Activated CD4-positive, alpha-beta T cell treated with anti-CD3 and anti-CD28 coated beads, Interleukin-2, amount 10 ng/mL, durations not matched to agents 24 days and 14 days (primary cell): ENCODE measurements around the gene AGTR1. TPM values are rescaled to one million over a fixed set of nuclear protein-coding genes. Genes with fewer than 3 reads are reported as not detected.

ENCODE experiments used
- DNase-seq: peaks from one replicate; pipeline ENCODE4 v3.0.0; 2022
- H3K27ac Mint-ChIP-seq: one replicate; pipeline ENCODE4 v1.8.0; 2022; ENCODE audit warnings: mild to moderate bottlenecking, mixed read lengths
- H3K27me3 Mint-ChIP-seq: one replicate; pipeline ENCODE4 v1.8.0; 2022; ENCODE audit warnings: mixed read lengths
- H3K36me3 Mint-ChIP-seq: one replicate; pipeline ENCODE4 v1.8.0; 2022; ENCODE audit warnings: low read depth, mild to moderate bottlenecking, mixed read lengths
- H3K4me1 Mint-ChIP-seq: one replicate; pipeline ENCODE4 v1.8.0; 2021; ENCODE audit warnings: mixed read lengths
- H3K4me3 Mint-ChIP-seq: one replicate; pipeline ENCODE4 v1.8.0; 2022; ENCODE audit warnings: mild to moderate bottlenecking, moderate library complexity, mixed read lengths
- H3K9me3 Mint-ChIP-seq: one replicate; pipeline ENCODE4 v1.8.0; 2021; ENCODE audit warnings: mixed read lengths
- intact Hi-C: fragments of 100-400 bp; cut with micrococcal nuclease; formaldehyde crosslinking; loops from one replicate; pipeline ENCODE4 v1.15.1; 2023
- total RNA-seq: library from RNA; stranded (reverse); gene quantifications from 2 replicates; pipeline ENCODE4 v1.2.3, GENCODE V29; 2022

The AGTR1 gene
- total RNA-seq, 1 donor from 2014 or later = not detected

DNA sequence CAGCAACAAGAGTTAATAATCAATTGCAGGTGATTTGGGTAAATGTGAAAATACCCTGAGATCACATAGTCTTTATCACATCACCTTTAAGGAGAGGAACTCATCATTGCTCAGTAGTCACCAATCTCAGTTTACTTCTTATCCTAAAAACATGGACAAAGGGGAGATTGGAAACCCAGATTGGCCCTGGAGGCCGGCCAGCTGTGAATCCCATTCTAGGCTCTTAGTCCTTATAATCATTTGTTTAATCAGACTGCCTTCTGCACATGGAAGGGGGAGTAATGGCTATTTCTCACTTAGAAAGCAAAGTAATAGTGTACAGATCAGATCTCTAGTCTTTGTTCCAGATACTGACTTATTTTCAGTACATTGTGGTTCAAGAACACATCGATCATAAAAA lies 92.7 kb downstream of the AGTR1 start:
- Mint-ChIP-seq H3K27me3 (no peaks in the 10 kb centered on the region), H3K4me1 (no peaks in the 10 kb centered on the region), H3K36me3 (no peaks in the 10 kb centered on the region), H3K9me3 (no peaks in the 10 kb centered on the region), H3K27ac (no peak overlapping the region), H3K4me3 (no peak overlapping the region)
- DNase-seq = no peak
- intact Hi-C loops = no loop called here

DNA sequence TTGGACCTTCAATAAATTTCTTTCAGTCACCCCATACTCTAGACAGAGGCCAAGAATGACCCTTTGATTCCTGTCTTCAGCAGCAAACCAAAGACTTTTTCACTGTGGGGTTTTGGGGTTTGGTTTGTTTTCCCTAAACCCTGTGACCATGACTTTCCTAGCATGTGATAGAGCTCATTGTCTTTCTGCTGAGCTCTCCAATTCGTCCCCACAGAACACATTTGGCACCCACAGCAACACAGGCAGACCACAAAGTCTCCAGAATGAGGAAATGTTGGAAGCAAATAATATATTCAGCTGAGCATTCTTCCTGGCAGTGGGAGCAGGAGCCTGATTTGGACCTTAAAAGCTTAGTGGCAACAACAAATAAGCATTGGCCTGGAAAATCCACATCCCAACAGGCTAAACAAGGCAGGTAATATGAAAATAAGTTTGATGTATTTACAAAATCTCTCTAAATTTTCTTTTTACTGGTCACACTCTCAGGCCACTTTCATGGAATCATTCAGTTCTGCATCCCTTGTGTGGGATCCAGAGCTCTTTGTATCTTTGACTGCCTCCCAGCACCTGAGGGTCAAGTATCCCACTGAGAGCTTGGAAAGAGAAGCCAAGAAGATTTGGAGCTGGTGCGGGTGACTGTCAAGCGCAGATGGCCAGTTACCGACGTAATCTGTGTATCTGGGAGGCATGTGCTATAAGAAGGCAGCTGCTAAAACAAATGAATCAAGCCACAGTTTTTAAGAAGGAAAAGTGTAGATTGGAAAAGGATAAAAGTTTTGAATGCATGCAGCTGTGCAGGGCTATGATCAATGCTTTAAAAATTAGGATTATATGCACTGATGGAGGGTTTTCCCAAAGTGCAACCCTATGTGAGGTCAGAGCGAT lies 93.4 kb downstream of the AGTR1 start:
- intact Hi-C loops = no loop called here
- Mint-ChIP-seq H3K4me3 (no peak overlapping the region), H3K36me3 (no peaks in the 10 kb centered on the region), H3K4me1 (no peaks in the 10 kb centered on the region), H3K27me3 (no peaks in the 10 kb centered on the region), H3K27ac (no peak overlapping the region), H3K9me3 (no peaks in the 10 kb centered on the region)
- DNase-seq = no peak

DNA sequence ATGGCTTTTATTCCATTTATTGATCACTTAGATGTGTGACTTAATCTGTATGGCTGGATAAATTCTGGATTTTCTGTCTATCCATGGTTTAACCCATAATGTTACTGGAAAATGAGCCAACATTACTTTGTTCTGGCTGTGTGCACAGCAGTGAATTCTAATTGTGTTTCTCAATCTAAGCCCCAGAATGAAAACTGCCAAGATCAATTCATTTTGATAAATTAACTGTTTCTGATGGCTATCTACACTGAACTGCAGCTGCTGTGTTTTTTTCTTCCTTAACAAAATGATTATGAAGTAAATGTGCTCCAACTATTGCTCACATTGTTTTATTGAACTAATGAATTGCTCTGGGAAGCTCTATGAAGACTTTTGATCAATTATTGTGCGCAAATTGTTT lies 94.2 kb downstream of the AGTR1 start:
- Mint-ChIP-seq H3K4me3 (no peak overlapping the region), H3K4me1 (no peaks in the 10 kb centered on the region), H3K27me3 (no peaks in the 10 kb centered on the region), H3K9me3 (no peaks in the 10 kb centered on the region), H3K36me3 (no peaks in the 10 kb centered on the region), H3K27ac (no peak overlapping the region)
- intact Hi-C loops = no loop called here
- no peak for DNase-seq

DNA sequence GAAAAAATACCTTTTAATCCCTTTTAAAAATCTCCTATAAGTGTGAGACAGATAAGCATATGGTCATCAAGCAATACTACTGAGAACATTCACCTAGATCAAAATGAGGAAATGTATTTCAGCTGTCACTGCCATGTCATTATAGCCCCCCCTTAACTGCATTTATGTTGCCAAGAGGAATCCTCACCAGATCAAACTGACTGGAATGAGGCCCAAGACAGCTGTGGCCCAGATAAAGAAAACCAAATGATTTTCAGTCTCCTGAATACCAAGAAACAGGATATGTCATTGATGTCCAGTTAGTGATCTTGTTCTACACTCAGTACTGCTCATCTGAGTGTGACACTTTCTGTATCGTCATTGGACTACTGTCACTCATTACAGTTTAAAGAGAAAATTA lies 94.8 kb downstream of the AGTR1 start:
- H3K27me3 Mint-ChIP-seq = no peaks in the 10 kb centered on the region
- intact Hi-C loops = no loop called here
- no peak overlapping the region for H3K4me3 Mint-ChIP-seq
- DNase-seq = no peak
- H3K9me3 Mint-ChIP-seq = no peaks in the 10 kb centered on the region
- H3K4me1 Mint-ChIP-seq = no peaks in the 10 kb centered on the region
- no peak overlapping the region for H3K27ac Mint-ChIP-seq
- H3K36me3 Mint-ChIP-seq = no peaks in the 10 kb centered on the region

Other genes with a start within 250 kb of the AGTR1 start
- gene CPB1, start 129.9 kb downstream of the AGTR1 start, total RNA-seq = not detected in 2 replicates
- not detected in 2 replicates for gene CPA3, start 167.4 kb downstream of the AGTR1 start, total RNA-seq